Brain microvascular endothelial cell (primary cell): ENCODE measurements around the gene ANKH.
A peak's percentile ranks its signal among the peaks of the same experiment; 100 is the strongest.

Experiments
- DNase-seq: peaks from one replicate; pipeline ENCODE4 v3.0.0-alpha.2; 2020
- H3K27ac ChIP-seq: fragments of 250-450 bp; sonication (Bioruptor Pico); 2 replicates; pipeline ENCODE4 v1.5.1; 2020; ENCODE audit warnings: mild to moderate bottlenecking, moderate library complexity
- H3K27me3 ChIP-seq: fragments of 250-450 bp; sonication (Bioruptor Pico); replicated peaks from 2 replicates; pipeline ENCODE4 v1.5.1; 2020; ENCODE audit warnings: mild to moderate bottlenecking
- H3K36me3 ChIP-seq: fragments of 250-450 bp; sonication (Bioruptor Pico); replicated peaks from 2 replicates; pipeline ENCODE4 v1.5.1; 2020; ENCODE audit warnings: mild to moderate bottlenecking
- H3K4me3 ChIP-seq: 2 replicates; pipeline ENCODE4 v1.5.1; 2011; ENCODE audit warnings: low read depth, mild to moderate bottlenecking, control low read depth, low read length, moderate library complexity
- in situ Hi-C: cut with HindIII; loops from 2 replicates; pipeline ENCODE4 v1.10.0; 2017; ENCODE audit warnings: low sequenced_read_pairs, low pct_ligation_motif_present
- TF ChIP-seq, protein P1 (sequence below): IDR thresholded peaks from 2 replicates; pipeline ENCODE4 v1.5.1; 2011; ENCODE audit warnings: low read depth, mild to moderate bottlenecking, moderate library complexity, low read length, control low read depth, inconsistent platforms; ENCODE audit errors: missing control alignments

ANKH gene

DNA sequence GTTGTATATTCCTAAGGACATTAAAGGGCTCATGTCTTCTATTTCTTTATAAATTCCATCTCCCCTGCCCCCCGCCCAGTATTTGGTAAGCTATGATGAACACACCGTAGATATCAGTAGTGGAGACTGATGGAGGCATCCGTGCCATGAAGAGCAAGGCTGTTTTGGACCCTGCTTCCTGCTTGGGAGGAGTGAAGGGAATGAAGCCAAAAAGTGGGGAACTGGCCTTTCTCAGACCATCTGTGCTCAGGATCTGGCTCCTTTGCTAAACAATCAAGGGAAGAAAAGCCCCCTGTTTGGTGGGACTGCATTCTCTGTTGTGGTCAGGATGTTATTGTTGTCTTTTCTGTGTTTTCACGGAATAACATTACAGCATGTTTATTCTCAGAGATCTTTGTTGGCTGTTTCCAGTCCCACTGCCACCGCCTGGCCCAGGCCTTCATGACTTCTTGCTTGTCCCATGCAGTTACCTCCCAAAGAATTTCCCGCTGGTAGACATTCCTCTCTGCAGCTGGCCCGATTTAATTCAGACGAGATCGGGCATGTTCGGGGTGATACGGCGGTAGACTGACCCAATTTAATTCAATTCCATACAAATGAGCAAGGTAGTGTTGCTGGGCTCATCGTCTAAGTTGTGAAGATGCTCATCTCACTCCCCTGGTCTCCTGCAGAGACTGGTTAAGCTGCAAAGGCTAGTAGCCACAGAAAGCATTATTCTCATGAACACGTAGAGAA is 31.4 kb upstream of the ANKH start:
- no peaks in the 10 kb centered on the region for H3K27me3 ChIP-seq
- H3K36me3 ChIP-seq: no peaks in the 10 kb centered on the region
- no peak overlapping the region for H3K4me3 ChIP-seq
- in situ Hi-C loops: no loop called here
- TF ChIP-seq, protein P1, sequence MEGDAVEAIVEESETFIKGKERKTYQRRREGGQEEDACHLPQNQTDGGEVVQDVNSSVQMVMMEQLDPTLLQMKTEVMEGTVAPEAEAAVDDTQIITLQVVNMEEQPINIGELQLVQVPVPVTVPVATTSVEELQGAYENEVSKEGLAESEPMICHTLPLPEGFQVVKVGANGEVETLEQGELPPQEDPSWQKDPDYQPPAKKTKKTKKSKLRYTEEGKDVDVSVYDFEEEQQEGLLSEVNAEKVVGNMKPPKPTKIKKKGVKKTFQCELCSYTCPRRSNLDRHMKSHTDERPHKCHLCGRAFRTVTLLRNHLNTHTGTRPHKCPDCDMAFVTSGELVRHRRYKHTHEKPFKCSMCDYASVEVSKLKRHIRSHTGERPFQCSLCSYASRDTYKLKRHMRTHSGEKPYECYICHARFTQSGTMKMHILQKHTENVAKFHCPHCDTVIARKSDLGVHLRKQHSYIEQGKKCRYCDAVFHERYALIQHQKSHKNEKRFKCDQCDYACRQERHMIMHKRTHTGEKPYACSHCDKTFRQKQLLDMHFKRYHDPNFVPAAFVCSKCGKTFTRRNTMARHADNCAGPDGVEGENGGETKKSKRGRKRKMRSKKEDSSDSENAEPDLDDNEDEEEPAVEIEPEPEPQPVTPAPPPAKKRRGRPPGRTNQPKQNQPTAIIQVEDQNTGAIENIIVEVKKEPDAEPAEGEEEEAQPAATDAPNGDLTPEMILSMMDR: no peak
- no peak overlapping the region for H3K27ac ChIP-seq
- DNase-seq: no peak

DNA sequence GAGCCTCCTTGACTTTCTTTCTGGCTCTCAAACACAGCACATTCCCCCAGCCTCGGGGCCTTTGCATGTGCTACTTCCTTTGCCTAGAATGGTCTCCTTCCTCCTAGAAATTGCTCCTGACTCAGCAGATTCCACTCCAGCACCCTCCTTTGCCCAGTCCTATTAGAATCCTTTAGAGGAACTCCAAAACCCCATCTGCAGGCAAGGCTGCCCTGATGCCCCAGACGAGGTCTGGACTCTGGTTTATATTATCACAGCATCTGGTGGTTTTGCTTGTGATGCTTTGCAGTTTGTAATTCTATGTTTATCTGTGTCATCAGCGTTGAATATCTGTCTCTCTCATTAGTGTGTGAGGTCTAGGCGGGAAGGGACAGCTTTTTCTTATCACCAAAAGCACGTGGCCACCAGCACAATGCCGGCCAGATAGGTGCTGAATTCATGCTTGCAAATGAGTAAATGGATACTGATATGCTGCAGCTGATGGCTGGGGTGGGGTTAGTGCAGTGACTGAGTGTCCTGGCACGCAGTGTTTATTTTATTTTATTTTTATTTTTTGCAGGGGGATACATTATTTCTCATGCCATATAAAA is 30.0 kb upstream of the ANKH start:
- TF ChIP-seq, protein P1: no peak
- no peaks in the 10 kb centered on the region for H3K27me3 ChIP-seq
- H3K4me3 ChIP-seq: no peak overlapping the region
- in situ Hi-C loops: no loop called here
- DNase-seq: peak; percentile 73
- H3K27ac ChIP-seq: peak overlapping the region; percentile 69
- no peaks in the 10 kb centered on the region for H3K36me3 ChIP-seq

DNA sequence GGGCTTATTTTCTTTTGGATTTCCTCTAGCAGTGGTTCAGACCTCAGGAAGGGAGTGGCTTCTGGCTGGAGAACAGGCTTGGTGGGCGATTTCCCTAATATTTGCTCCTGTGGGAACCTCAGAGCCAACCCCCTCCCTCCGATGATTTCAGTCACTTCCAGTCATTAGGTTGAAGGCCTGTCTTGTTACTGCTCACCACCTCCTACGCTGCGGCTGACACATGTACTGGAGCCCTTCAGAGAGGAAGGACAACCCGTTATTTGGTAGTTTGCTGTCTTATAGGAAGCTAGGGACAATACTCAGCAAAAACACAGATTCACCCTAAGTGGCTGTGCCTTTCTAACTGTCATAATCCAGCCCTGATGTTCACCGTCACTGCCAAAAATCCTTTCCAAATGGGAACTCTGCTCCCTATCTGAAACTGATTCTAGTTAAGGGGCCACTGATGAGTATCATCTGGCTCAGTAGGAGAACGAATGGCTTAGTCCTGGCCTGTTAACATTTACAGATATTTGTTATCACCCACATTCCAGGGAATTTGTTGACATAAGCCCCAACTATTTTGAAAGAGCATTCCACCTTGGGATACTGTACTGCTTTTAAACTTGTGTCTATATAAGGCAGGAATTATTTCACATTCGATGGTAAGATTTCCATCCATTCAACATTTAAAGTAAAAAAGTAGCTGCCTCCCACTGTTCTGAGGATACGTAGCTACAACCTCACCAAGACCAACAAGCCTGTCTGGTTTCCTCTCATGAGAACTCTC is 29.3 kb upstream of the ANKH start:
- H3K4me3 ChIP-seq: no peak overlapping the region
- TF ChIP-seq, protein P1: no peak
- in situ Hi-C loops: no loop called here
- no peaks in the 10 kb centered on the region for H3K36me3 ChIP-seq
- peak overlapping the region; percentile 69 for H3K27ac ChIP-seq
- peak; percentile 71 for DNase-seq
- no peaks in the 10 kb centered on the region for H3K27me3 ChIP-seq

DNA sequence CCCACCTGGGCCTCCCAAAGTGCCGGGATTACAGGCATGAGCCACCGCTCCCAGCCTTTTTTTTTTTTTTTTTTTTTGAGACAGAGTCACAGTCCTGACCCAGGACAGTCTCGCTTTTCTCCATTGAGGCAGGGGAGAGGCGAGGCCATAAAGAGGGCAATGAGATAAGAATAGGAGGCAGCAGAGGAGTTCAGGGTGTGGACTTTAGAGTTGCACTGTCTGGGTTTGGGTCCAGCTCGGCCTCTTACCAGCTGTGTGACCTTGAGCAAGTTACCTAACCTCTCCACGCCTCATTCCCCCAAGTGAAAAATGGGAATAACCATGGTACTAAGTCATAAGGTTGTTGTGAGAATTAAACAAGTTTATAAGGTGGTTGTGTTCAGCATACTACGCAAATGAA is 24.6 kb upstream of the ANKH start:
- TF ChIP-seq, protein P1: no peak
- H3K36me3 ChIP-seq: no peaks in the 10 kb centered on the region
- no peak for DNase-seq
- no peaks in the 10 kb centered on the region for H3K27me3 ChIP-seq
- no peak overlapping the region for H3K27ac ChIP-seq
- in situ Hi-C loops: no loop called here
- H3K4me3 ChIP-seq: no peak overlapping the region

DNA sequence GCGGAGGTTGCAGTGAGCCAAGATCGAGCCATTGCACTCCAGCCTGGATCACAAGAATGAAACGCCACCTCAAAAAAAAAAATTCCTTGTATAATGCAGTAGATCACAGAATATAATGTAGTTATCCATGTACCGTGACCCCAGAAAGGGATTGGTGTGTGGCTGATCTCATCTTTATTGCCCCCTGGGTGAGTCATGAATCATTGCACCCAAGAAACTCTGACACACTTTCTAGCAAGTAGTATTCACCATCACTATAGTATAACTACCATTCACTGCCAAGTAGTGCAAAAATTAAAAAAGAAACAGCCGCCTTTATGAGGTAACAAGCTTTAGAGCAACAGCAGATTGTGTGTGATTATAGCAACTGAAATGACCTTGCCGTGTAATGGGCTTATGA is 23.7 kb upstream of the ANKH start:
- DNase-seq: no peak
- Histone ChIP-seq H3K36me3 (no peaks in the 10 kb centered on the region), H3K27ac (no peak overlapping the region), H3K4me3 (no peak overlapping the region), H3K27me3 (no peaks in the 10 kb centered on the region)
- in situ Hi-C loops: no loop called here
- TF ChIP-seq, protein P1: peak; percentile 30
